Activated CD4-positive, CD25-positive, alpha-beta regulatory T cell (primary cell): ENCODE results near the gene MRC2.

Experiments
- DNase-seq, 4 experiments: peaks; one replicate each; lab custom pipeline; 2025; lab: John Stamatoyannopoulos, UW

MRC2 gene

GRCh38 chr17:62641153-62641552 is 13.7 kb downstream of the MRC2 start:
- no peak for DNase-seq

DNA sequence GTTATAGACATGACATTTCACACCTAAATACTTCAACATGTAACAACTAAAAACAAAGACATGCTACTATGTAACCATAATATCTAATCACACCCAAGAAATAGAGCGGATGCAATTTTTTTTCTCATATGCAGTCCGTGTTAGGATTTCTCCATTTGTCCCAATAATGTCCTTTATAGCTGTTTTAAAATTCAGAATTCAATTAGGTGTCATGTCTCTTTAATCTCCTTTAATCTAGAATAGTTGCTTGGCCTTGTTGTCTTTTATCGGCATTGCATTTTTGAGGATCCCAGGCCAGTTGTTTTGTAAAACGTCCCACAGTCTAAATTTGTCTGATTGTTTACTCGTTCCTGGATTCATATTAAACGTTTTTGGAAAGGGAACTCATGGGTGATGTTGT is 14.5 kb downstream of the MRC2 start:
- no peak for DNase-seq

- no peak for DNase-seq
Observed at GRCh38 chr17:62643496-62643895, 16.0 kb downstream of the MRC2 start.

- no peak for DNase-seq
Observed at GRCh38 chr17:62644487-62645173, 17.2 kb downstream of the MRC2 start.

GRCh38 chr17:62648251-62648955 is 20.9 kb downstream of the MRC2 start:
- no peak for DNase-seq

GRCh38 chr17:62648956-62649294 is 21.5 kb downstream of the MRC2 start:
- DNase-seq, result no peak

DNA sequence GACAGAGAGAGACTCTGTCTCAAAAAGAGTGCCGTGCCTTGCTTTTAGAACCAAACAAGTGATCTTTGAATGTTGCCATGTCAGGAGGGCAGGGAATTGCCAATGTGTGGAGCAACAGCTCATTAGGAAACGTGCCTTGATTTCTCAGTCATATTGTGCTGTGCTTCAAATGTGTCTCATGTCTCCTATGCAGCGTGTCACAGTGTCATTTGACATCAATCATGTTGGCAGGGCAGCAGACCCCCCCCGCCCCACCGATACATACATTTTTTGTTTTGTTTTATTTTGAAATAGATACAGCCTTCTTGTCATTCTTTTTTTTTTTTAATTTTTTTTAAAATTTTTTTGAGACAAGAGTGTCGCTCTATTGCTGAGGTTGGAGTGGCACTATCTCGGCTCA is 22.1 kb downstream of the MRC2 start:
- no peak for DNase-seq

- no peak for DNase-seq
Observed at GRCh38 chr17:62650587-62650986, 23.1 kb downstream of the MRC2 start.

DNA sequence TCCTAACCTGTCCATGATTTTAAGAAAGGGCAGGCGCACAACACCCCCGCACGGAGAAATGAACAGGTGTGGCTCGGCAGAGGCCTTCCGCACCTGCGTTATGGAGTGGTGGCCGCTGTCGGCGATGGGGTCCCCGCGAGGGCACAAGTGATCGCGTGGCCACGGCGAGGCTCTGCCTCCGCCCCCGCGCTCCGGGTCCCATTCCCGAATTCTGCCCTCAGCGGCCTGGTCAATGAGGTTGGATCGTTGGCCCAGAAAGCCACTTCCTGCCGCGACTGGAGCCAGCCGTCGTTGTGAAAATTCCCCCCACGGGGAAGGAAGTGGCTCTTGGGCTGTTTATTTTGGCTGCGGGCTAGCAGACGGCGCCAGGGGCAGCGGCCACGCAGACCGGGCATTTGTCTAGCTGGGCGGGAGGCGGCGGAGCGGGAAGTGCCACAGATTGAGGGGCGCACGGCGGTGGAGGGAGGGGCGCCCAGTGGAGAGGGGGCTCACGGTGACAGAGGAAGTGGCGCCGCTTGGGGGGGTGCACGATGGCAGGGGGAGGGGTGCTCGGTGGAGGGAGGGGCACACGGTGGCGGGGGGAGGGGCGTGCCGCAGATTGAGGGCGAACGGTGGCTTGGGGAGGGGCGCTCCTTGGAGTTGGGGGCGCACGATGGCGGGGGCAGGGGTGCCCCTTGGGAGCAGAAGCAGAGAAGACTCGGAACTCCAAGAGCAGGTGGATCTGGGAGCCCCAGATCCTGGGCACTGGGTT is 25.0 kb downstream of the MRC2 start:
- DNase-seq, result peak in 1 of 4 experiments; percentile 10

GRCh38 chr17:62653002-62653825 is 25.7 kb downstream of the MRC2 start:
- DNase-seq, result peak in 2 of 4 experiments; percentile 54 to 59

GRCh38 chr17:62653826-62654761 is 26.6 kb downstream of the MRC2 start:
- no peak for DNase-seq

DNA sequence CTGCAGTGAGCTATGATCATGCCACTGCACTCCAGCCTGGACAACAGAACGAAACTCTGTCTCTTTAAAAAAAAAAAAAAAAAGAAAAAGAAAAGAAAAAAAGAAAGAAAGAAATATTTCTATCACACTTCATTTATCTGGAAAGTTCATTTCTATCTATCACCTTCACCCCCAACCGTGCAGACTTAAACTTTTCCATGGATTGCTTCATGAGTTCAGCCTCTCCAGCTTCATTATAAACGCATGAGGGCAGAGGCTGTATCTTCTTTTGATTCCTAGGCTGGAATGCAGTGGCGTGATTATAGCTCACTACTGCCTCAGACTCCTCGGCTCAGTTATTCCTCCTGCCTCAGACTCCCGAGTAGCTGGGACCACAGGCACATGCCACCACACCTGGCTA is 28.2 kb downstream of the MRC2 start:
- no peak for DNase-seq

DNA sequence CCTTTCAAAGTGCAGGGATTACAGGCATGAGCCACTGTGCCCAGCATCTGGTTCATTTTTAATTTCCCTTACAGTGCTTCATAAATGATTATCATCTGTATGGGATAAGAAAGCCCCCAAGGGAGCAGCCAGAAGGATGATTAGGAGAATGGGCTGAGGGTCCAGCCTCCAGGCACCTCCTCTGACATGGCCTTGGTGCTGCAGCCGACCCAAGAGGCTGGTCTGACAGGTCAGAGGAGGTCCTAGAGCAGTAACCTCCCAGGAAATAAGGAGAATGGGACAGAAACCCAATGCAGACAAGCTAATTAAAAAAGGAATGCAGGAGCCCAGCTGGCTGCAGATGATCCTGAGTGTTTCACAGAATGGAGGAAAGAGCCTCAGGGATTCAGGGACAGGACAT is 29.0 kb downstream of the MRC2 start:
- no peak for DNase-seq

- no peak for DNase-seq
Observed at GRCh38 chr17:62657145-62657665, 29.7 kb downstream of the MRC2 start.

DNA sequence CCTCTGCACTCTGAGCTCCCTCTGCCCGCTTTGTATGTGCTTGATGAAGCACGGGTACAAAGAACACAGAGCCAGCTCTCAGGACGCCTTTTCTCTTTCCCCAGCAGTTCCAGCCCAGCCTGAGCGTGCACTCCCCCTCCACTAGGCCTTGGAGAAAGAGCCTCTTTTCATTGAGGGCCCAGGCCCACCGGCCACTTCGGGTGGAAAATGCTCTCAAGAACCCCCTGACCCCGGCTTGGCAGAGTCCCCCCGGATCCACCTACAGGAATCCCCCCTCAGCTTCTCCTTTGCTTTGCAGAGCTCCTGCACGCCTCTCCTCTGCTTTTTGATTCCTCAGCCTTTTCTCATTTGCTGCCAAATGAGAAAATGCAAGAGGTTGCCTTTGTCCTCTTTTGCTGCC is 30.2 kb downstream of the MRC2 start:
- no peak for DNase-seq

GRCh38 chr17:62658136-62658920 is 30.9 kb downstream of the MRC2 start:
- no peak for DNase-seq

- no peak for DNase-seq
Observed at GRCh38 chr17:62660629-62661118, 33.2 kb downstream of the MRC2 start.

GRCh38 chr17:62661337-62661736 is 33.9 kb downstream of the MRC2 start:
- DNase-seq, result no peak

- no peak for DNase-seq
Observed at GRCh38 chr17:62662855-62663254, 35.4 kb downstream of the MRC2 start.

GRCh38 chr17:62663304-62663703 is 35.8 kb downstream of the MRC2 start:
- no peak for DNase-seq
